ENCODE results near the gene BAIAP2.

BAIAP2 gene

GRCh38 chr17:81115749-81116464, 81.0 kb downstream of the BAIAP2 start:
- no peak for DNase-seq

- no peak for DNase-seq
Measured at GRCh38 chr17:81116704-81117103, 81.8 kb downstream of the BAIAP2 start.

GRCh38 chr17:81117672-81118198, 82.8 kb downstream of the BAIAP2 start:
- DNase-seq: peak; percentile 15

- no peak for DNase-seq
Measured at GRCh38 chr17:81118308-81119221, 83.6 kb downstream of the BAIAP2 start.

- DNase-seq: peak; percentile 77
Measured at GRCh38 chr17:81119223-81120148, 84.5 kb downstream of the BAIAP2 start.

- no peak for DNase-seq
Measured at GRCh38 chr17:81120149-81120484, 85.2 kb downstream of the BAIAP2 start.

- DNase-seq: no peak
Measured at GRCh38 chr17:81120695-81121621, 86.0 kb downstream of the BAIAP2 start.

GRCh38 chr17:81121841-81122733, 87.1 kb downstream of the BAIAP2 start:
- no peak for DNase-seq

GRCh38 chr17:81123052-81124048, 88.4 kb downstream of the BAIAP2 start:
- DNase-seq: no peak

- no peak for DNase-seq
Measured at GRCh38 chr17:81124377-81124776, 89.4 kb downstream of the BAIAP2 start.

GRCh38 chr17:81125573-81126081, 90.7 kb downstream of the BAIAP2 start:
- DNase-seq: no peak

GRCh38 chr17:81126281-81127132, 91.6 kb downstream of the BAIAP2 start:
- DNase-seq: no peak

- no peak for DNase-seq
Measured at GRCh38 chr17:81127133-81127455, 92.1 kb downstream of the BAIAP2 start.

- no peak for DNase-seq
Measured at GRCh38 chr17:81127526-81128177, 92.7 kb downstream of the BAIAP2 start.

GRCh38 chr17:81128338-81128737, 93.4 kb downstream of the BAIAP2 start:
- DNase-seq: no peak

- DNase-seq: no peak
Measured at GRCh38 chr17:81128774-81129173, 93.8 kb downstream of the BAIAP2 start.

GRCh38 chr17:81129289-81129688, 94.3 kb downstream of the BAIAP2 start:
- DNase-seq: no peak

All from hematopoietic multipotent progenitor cell treated with erythropoietin and hydrocortisone succinate and interleukin-3 and kit ligand, for 6 days (in vitro differentiated cells).